Fibroblast of lung (primary cell): ENCODE data around the gene SPPL3. TPM values are rescaled to one million over a fixed set of nuclear protein-coding genes. Genes with fewer than 3 reads are reported as not detected.

Experiments used
- DNase-seq, 2 donors: peaks; one replicate each; pipeline versions ENCODE4 v3.0.0 to v3.0.0-alpha.2; 2010; ENCODE audit warnings: low read depth in 2 of 2
- H2AFZ ChIP-seq: 2 replicates; pipeline ENCODE4 v1.5.1; 2012; ENCODE audit warnings: low read length, control low read depth, inconsistent platforms
- H3K27ac ChIP-seq: 2 replicates; pipeline ENCODE4 v1.5.1; 2011; ENCODE audit warnings: low read length, control low read depth; ENCODE audit not compliant: insufficient read depth
- H3K27me3 ChIP-seq: 2 replicates; pipeline ENCODE4 v1.5.1; 2011; ENCODE audit warnings: mild to moderate bottlenecking, low read length; ENCODE audit not compliant: control insufficient read depth, insufficient read depth
- H3K36me3 ChIP-seq: 2 replicates; pipeline ENCODE4 v1.5.1; 2011; ENCODE audit warnings: low read length; ENCODE audit not compliant: control insufficient read depth, insufficient read depth
- H3K4me1 ChIP-seq: 2 replicates; pipeline ENCODE4 v1.5.1; 2011; ENCODE audit warnings: low read length; ENCODE audit not compliant: control insufficient read depth, insufficient read depth; ENCODE audit errors: extremely low read depth
- H3K4me2 ChIP-seq: 2 replicates; pipeline ENCODE4 v1.5.1; 2011; ENCODE audit warnings: low read length, control low read depth; ENCODE audit not compliant: insufficient read depth; ENCODE audit errors: extremely low read depth
- H3K4me3 ChIP-seq, 4 experiments: fragments of 200-600 bp in 1 of 4; sonication (generic) in 1 of 4; replicated peaks in 1 of 4; 2 replicates each; pipeline ENCODE4 v1.5.1; 2011 to 2016; ENCODE audit warnings: low read length in 4 of 4, low read depth in 3 of 4, mild to moderate bottlenecking in 3 of 4, control low read depth in 2 of 4, inconsistent platforms in 1 of 4, mixed read lengths in 1 of 4; ENCODE audit not compliant: insufficient read depth in 1 of 4; ENCODE audit errors: control extremely low read depth in 1 of 4
- H3K79me2 ChIP-seq: 2 replicates; pipeline ENCODE4 v1.5.1; 2012; ENCODE audit warnings: mild to moderate bottlenecking, low read length, inconsistent platforms; ENCODE audit not compliant: control insufficient read depth, insufficient read depth
- H3K9ac ChIP-seq: 2 replicates; pipeline ENCODE4 v1.5.1; 2011; ENCODE audit warnings: mild to moderate bottlenecking, low read length, control low read depth; ENCODE audit not compliant: insufficient read depth
- H3K9me3 ChIP-seq: 2 replicates; pipeline ENCODE4 v1.5.1; 2012; ENCODE audit warnings: low read depth, low read length; ENCODE audit not compliant: control insufficient read depth, insufficient read depth
- H4K20me1 ChIP-seq: 2 replicates; pipeline ENCODE4 v1.5.1; 2011; ENCODE audit warnings: low read length; ENCODE audit not compliant: control insufficient read depth, insufficient read depth; ENCODE audit errors: extremely low read depth
- CTCF ChIP-seq, 2 donors: IDR thresholded peaks in 1 of 2; conservative IDR thresholded peaks in 1 of 2; 1 replicate in 1 of 2; 2 replicates in 1 of 2; pipeline ENCODE4 v1.5.1; 2011 to 2012; ENCODE audit warnings: low read length in 2 of 2, control low read depth in 1 of 2, inconsistent platforms in 1 of 2, low read depth in 1 of 2, mild to moderate bottlenecking in 1 of 2
- EZH2 ChIP-seq: IDR thresholded peaks from 2 replicates; pipeline ENCODE4 v1.5.1; 2012; ENCODE audit warnings: low read length, control low read depth, mild to moderate bottlenecking; ENCODE audit errors: missing control alignments
- polyA plus RNA-seq, 2 donors: library from polyadenylated mRNA; depleted of rRNA in 1 of 2; stranded (reverse) in 1 of 2; unstranded in 1 of 2; fragments of >200 nt; gene quantifications; 2 replicates each; pipeline ENCODE4 v1.2.1, GENCODE V29; 2011 to 2012; ENCODE audit warnings: missing spikeins in 1 of 2
- total RNA-seq: library from RNA; depleted of rRNA; stranded (reverse); fragments of >200 nt; gene quantifications from 2 replicates; pipeline ENCODE4 v1.2.1, GENCODE V29; 2014

Gene SPPL3
- total and polyA plus RNA-seq, 2 donors (not counting 1 experiment from before 2014, with no cell fraction given), result 7.1 to 41.4 TPM

DNA sequence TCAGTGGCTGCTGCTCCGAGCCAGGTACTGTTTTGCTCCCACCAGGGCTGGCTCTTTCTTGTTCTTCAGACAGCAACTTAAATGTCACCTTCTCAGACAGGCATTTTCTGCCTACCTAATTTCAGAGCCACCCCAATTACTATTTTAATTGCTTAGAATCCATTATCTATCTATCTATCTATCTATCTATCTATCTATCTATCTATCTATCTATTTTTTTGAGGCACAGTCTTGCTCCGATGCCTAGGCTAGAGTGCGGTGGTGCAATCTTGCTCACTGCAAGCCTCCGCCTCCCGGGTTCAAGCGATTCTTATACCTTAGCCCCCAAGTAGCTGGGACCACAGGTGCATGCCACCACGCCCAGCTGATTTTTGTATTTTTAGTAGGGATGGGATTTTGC is 58.5 kb downstream of the SPPL3 start:
- no peak overlapping the region for H3K4me3 ChIP-seq
- H3K36me3 ChIP-seq, result no peaks in the 10 kb centered on the region
- peaks cover 5% of the 10 kb centered on the region for H4K20me1 ChIP-seq
- TF ChIP-seq EZH2, result no peak
- H3K27me3 ChIP-seq, result no peaks in the 10 kb centered on the region
- H3K9me3 ChIP-seq, result no peaks in the 10 kb centered on the region
- H3K9ac ChIP-seq, result no peak overlapping the region
- H3K79me2 ChIP-seq, result peaks cover 3% of the 10 kb centered on the region
- no peak overlapping the region for H3K4me2 ChIP-seq
- no peak overlapping the region for H3K27ac ChIP-seq
- no peak for DNase-seq
- H2AFZ ChIP-seq, result no peak overlapping the region
- H3K4me1 ChIP-seq, result peaks cover 2% of the 10 kb centered on the region

DNA sequence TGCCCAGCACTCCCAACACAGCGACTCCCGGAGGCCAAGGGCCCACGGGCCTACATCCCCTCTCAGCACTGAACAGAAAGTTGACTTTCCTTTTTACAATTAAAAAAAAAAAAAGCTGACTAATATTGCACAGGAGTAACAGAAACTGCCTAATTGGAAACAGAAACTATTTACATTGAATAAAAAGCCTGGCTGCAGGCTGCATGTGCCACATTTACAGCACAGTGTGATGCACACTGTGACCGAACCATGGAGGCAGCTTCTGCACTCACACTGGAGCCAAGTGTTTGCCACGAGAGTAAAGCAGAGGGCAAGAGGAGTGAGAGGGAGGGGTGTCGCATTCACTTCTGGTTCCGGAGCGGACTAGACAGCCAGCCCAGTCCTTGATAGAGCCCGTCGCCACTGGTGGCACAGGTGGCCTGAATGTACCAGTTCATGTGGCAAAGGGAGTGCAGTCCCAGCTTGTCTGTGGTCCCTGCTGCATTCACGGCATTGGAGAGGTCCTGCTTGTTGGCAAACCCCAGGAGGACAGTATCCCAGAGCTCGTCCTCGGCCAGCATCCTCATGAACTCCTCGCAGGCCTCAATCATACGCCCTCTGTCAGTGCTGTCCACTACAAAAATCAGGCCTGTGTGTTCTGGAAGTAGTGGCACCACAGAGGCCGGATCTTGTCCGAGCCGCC is 59.2 kb downstream of the SPPL3 start:
- Histone ChIP-seq H3K4me2 (no peak overlapping the region), H3K79me2 (peaks cover 3% of the 10 kb centered on the region), H3K4me1 (peaks cover 2% of the 10 kb centered on the region), H3K9me3 (no peaks in the 10 kb centered on the region), H4K20me1 (peaks cover 5% of the 10 kb centered on the region), H3K27ac (no peak overlapping the region), H3K27me3 (no peaks in the 10 kb centered on the region), H3K4me3 (no peak overlapping the region), H2AFZ (no peak overlapping the region), H3K36me3 (no peaks in the 10 kb centered on the region), H3K9ac (no peak overlapping the region)
- no peak for TF ChIP-seq CTCF (conservative IDR thresholded peaks at IDR 0.05 in 1 of 2, IDR thresholded peaks at IDR 0.05 in 1 of 2; ENCODE audit: low read depth in 1 of 2, low read length in 2 of 2)
- TF ChIP-seq EZH2, result no peak
- DNase-seq, result no peak

DNA sequence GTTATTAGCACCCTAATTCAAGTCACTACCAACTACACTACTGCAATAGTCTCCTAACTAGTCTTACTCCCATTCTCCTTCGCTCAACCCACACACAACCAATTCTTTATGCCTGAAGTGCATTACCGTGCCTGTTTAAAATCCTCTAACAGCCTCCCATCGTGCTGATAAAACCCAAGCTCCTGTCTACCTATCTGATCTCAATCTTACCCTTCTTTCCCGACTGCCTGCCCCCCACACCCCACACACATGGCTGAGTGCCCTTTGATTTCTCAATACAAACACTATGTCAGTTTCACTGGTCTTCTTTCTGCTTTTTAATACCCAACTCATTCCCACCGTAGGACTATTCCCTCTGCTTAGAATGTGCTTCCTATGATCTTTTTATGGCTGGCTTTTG is 59.9 kb downstream of the SPPL3 start:
- no peak overlapping the region for H3K9ac ChIP-seq
- TF ChIP-seq EZH2 (no peak), CTCF (conservative IDR thresholded peaks at IDR 0.05 in 1 of 2, IDR thresholded peaks at IDR 0.05 in 1 of 2; ENCODE audit: low read depth in 1 of 2, low read length in 2 of 2) (no peak)
- H4K20me1 ChIP-seq, result peaks cover 5% of the 10 kb centered on the region
- no peak overlapping the region for H2AFZ ChIP-seq
- peaks cover 2% of the 10 kb centered on the region for H3K4me1 ChIP-seq
- DNase-seq, result no peak
- no peaks in the 10 kb centered on the region for H3K27me3 ChIP-seq
- H3K79me2 ChIP-seq, result peaks cover 3% of the 10 kb centered on the region
- H3K9me3 ChIP-seq, result no peaks in the 10 kb centered on the region
- H3K27ac ChIP-seq, result no peak overlapping the region
- H3K4me3 ChIP-seq, result no peak overlapping the region
- H3K36me3 ChIP-seq, result no peaks in the 10 kb centered on the region
- no peak overlapping the region for H3K4me2 ChIP-seq
